Mesenchymal stem cell (in vitro differentiated cells and primary cell): ENCODE results near the gene DYNC2H1.

Source experiments
- DNase-seq: peaks from one replicate; pipeline ENCODE4 v3.0.0-alpha.2; 2013
- H2AFZ ChIP-seq: one replicate; pipeline ENCODE4 v1.6.1; 2013; ENCODE audit warnings: low read depth, mild to moderate bottlenecking, control low read depth, inconsistent platforms, low read length, moderate library complexity
- H2AK5ac ChIP-seq: 2 replicates; pipeline ENCODE4 v1.6.1; 2013; ENCODE audit warnings: low read length, moderate library complexity, mild to moderate bottlenecking, inconsistent platforms; ENCODE audit not compliant: severe bottlenecking
- H2BK120ac ChIP-seq: one replicate; pipeline ENCODE4 v1.6.1; 2013; ENCODE audit warnings: low read depth, mild to moderate bottlenecking, inconsistent platforms, low read length, moderate library complexity
- H2BK12ac ChIP-seq, 2 experiments: one replicate each; pipeline ENCODE4 v1.6.1; 2013; ENCODE audit warnings: inconsistent platforms in 2 of 2, low read length in 2 of 2, mild to moderate bottlenecking in 2 of 2, moderate library complexity in 2 of 2, control low read depth in 1 of 2
- H2BK15ac ChIP-seq: one replicate; pipeline ENCODE4 v1.6.1; 2013; ENCODE audit warnings: mild to moderate bottlenecking, low read depth, inconsistent platforms; ENCODE audit not compliant: poor library complexity, severe bottlenecking
- H2BK5ac ChIP-seq: 2 replicates; pipeline ENCODE4 v1.6.1; 2013; ENCODE audit warnings: low read depth, mild to moderate bottlenecking, low read length, control low read depth, inconsistent platforms; ENCODE audit not compliant: poor library complexity, severe bottlenecking
- H3K14ac ChIP-seq, 2 experiments: one replicate each; pipeline ENCODE4 v1.6.1; 2013; ENCODE audit warnings: inconsistent platforms in 2 of 2, low read length in 2 of 2, control low read depth in 1 of 2, mild to moderate bottlenecking in 1 of 2, moderate library complexity in 1 of 2
- H3K18ac ChIP-seq, 2 experiments: one replicate each; pipeline ENCODE4 v1.6.1; 2013; ENCODE audit warnings: inconsistent platforms in 2 of 2, low read length in 2 of 2, control low read depth in 1 of 2, low read depth in 1 of 2, mild to moderate bottlenecking in 1 of 2
- H3K23ac ChIP-seq, 2 experiments: one replicate each; pipeline ENCODE4 v1.6.1; 2013; ENCODE audit warnings: inconsistent platforms in 2 of 2, low read length in 2 of 2, mild to moderate bottlenecking in 2 of 2, moderate library complexity in 2 of 2, control low read depth in 1 of 2
- H3K27ac ChIP-seq: 2 replicates; pipeline ENCODE4 v1.5.1; 2013; ENCODE audit warnings: mild to moderate bottlenecking, moderate library complexity, low read length, control low read depth, inconsistent platforms; ENCODE audit not compliant: poor library complexity, severe bottlenecking
- H3K27me3 ChIP-seq, 2 experiments: 2 replicates each; pipeline versions ENCODE4 v1.6.1 to v1.7.0; 2013; ENCODE audit warnings: low read length in 2 of 2, mild to moderate bottlenecking in 2 of 2, moderate library complexity in 2 of 2, control low read depth in 1 of 2, inconsistent platforms in 1 of 2; ENCODE audit not compliant: control insufficient read depth in 1 of 2, insufficient read depth in 1 of 2
- H3K36me3 ChIP-seq, 2 experiments: 2 replicates each; pipeline versions ENCODE4 v1.6.1 to v1.7.0; 2013; ENCODE audit warnings: low read length in 2 of 2, control low read depth in 1 of 2, inconsistent platforms in 1 of 2, low read depth in 1 of 2, mild to moderate bottlenecking in 1 of 2; ENCODE audit not compliant: insufficient read depth in 2 of 2, control insufficient read depth in 1 of 2
- H3K4ac ChIP-seq, 2 experiments: one replicate each; pipeline ENCODE4 v1.6.1; 2013; ENCODE audit warnings: inconsistent platforms in 2 of 2, low read length in 2 of 2, mild to moderate bottlenecking in 2 of 2, moderate library complexity in 2 of 2, control low read depth in 1 of 2, low read depth in 1 of 2
- H3K4me1 ChIP-seq: 2 replicates; pipeline ENCODE4 v1.6.1; 2013; ENCODE audit warnings: low read depth, low read length, control low read depth; ENCODE audit not compliant: control insufficient read depth, insufficient read depth
- H3K4me2 ChIP-seq: 2 replicates; pipeline ENCODE4 v1.6.1; 2013; ENCODE audit warnings: low read length, mild to moderate bottlenecking, inconsistent platforms; ENCODE audit not compliant: poor library complexity, severe bottlenecking
- H3K4me3 ChIP-seq, 2 experiments: 2 replicates each; pipeline versions ENCODE4 v1.5.1 to v1.7.0; 2013; ENCODE audit warnings: low read length in 2 of 2, mild to moderate bottlenecking in 2 of 2, control low read depth in 1 of 2, low read depth in 1 of 2; ENCODE audit not compliant: insufficient read depth in 1 of 2
- H3K79me1 ChIP-seq: replicated peaks from 2 replicates; pipeline ENCODE4 v1.6.1; 2013; ENCODE audit warnings: mild to moderate bottlenecking, control low read depth, low read length, inconsistent platforms; ENCODE audit not compliant: poor library complexity, severe bottlenecking
- H3K9ac ChIP-seq: 2 replicates; pipeline ENCODE4 v1.7.0; 2013; ENCODE audit warnings: mild to moderate bottlenecking, low read length, moderate library complexity
- H3K9me3 ChIP-seq: 2 replicates; pipeline ENCODE4 v1.7.0; 2013; ENCODE audit warnings: mild to moderate bottlenecking, low read length; ENCODE audit not compliant: control insufficient read depth
- H4K8ac ChIP-seq: one replicate; pipeline ENCODE4 v1.6.1; 2013; ENCODE audit warnings: inconsistent platforms, mild to moderate bottlenecking, low read length, moderate library complexity
- H4K91ac ChIP-seq: one replicate; pipeline ENCODE4 v1.6.1; 2013; ENCODE audit warnings: mild to moderate bottlenecking, low read length, inconsistent platforms
- WGBS: methylation state at CpG from one replicate; pipeline ENCODE4 v1.1.7; 2013; ENCODE audit warnings: mixed read lengths; 5-methylcytosine and 5-hydroxymethylcytosine counted together

Gene DYNC2H1

GRCh38 chr11:103078710-103079109 is 30.5 kb upstream of the DYNC2H1 start:
- Histone ChIP-seq H3K36me3 (peaks cover 18 to 90% of the 10 kb centered on the region in 2 experiments), H4K8ac (no peak overlapping the region), H2AK5ac (no peak overlapping the region), H3K18ac (no peak overlapping the region), H2BK120ac (peak overlapping the region; percentile 5), H3K4ac (no peak overlapping the region), H2BK12ac (no peak overlapping the region), H3K23ac (no peak overlapping the region), H3K14ac (no peak overlapping the region), H2BK15ac (no peak overlapping the region), H4K91ac (peak overlapping the region; percentile 39), H3K4me3 (no peak overlapping the region), H3K9me3 (no peaks in the 10 kb centered on the region), H3K79me1 (peaks cover 20% of the 10 kb centered on the region), H2BK5ac (no peak overlapping the region), H3K4me2 (no peak overlapping the region), H3K4me1 (peaks cover 2% of the 10 kb centered on the region), H3K27ac (no peak overlapping the region), H3K9ac (no peak overlapping the region), H2AFZ (no peak overlapping the region), H3K27me3 (no peaks in the 10 kb centered on the region)
- no peak for DNase-seq
- 99% methylated on average over 5 of the region's 5 CpGs for WGBS

- Histone ChIP-seq H3K4ac (no peak overlapping the region), H2BK15ac (no peak overlapping the region), H3K79me1 (peaks cover 21% of the 10 kb centered on the region), H3K4me2 (no peak overlapping the region), H2BK5ac (no peak overlapping the region), H2AK5ac (no peak overlapping the region), H3K27me3 (no peaks in the 10 kb centered on the region), H4K8ac (no peak overlapping the region), H3K18ac (no peak overlapping the region), H3K14ac (no peak overlapping the region), H2AFZ (no peak overlapping the region), H3K36me3 (peaks cover 19 to 87% of the 10 kb centered on the region in 2 experiments), H3K27ac (no peak overlapping the region), H3K9me3 (no peaks in the 10 kb centered on the region), H2BK120ac (no peak overlapping the region), H4K91ac (no peak overlapping the region), H3K4me3 (no peak overlapping the region), H3K23ac (no peak overlapping the region), H3K4me1 (peaks cover 2% of the 10 kb centered on the region), H2BK12ac (no peak overlapping the region), H3K9ac (peak overlapping the region; percentile 6)
- peak; percentile 30 for DNase-seq
- WGBS: no CpG with 5 or more reads among the region's 1 CpG
Observed at GRCh38 chr11:103079833-103080232, 29.4 kb upstream of the DYNC2H1 start.

GRCh38 chr11:103085758-103086365 is 23.4 kb upstream of the DYNC2H1 start:
- no peak overlapping the region for H2BK15ac ChIP-seq
- no peak overlapping the region for H3K18ac ChIP-seq
- DNase-seq: no peak
- H3K4me1 ChIP-seq: peaks cover 2% of the 10 kb centered on the region
- no peak overlapping the region for H3K4ac ChIP-seq
- H3K79me1 ChIP-seq: peaks cover 4% of the 10 kb centered on the region
- no peak overlapping the region for H4K8ac ChIP-seq
- no peaks in the 10 kb centered on the region for H3K27me3 ChIP-seq
- H3K9me3 ChIP-seq: no peaks in the 10 kb centered on the region
- no peak overlapping the region for H3K4me2 ChIP-seq
- H3K23ac ChIP-seq: no peak overlapping the region
- peaks cover 9 to 41% of the 10 kb centered on the region in 2 experiments for H3K36me3 ChIP-seq
- no peak overlapping the region for H2AK5ac ChIP-seq
- H2BK5ac ChIP-seq: no peak overlapping the region
- H3K14ac ChIP-seq: no peak overlapping the region
- no peak overlapping the region for H2BK12ac ChIP-seq
- no peak overlapping the region for H2BK120ac ChIP-seq
- WGBS: no CpG with 5 or more reads among the region's 1 CpG
- H2AFZ ChIP-seq: no peak overlapping the region
- no peak overlapping the region for H3K27ac ChIP-seq
- no peak overlapping the region for H4K91ac ChIP-seq
- H3K9ac ChIP-seq: peak overlapping the region; percentile 42
- H3K4me3 ChIP-seq: no peak overlapping the region

GRCh38 chr11:103086461-103086860 is 22.8 kb upstream of the DYNC2H1 start:
- H3K79me1 ChIP-seq: peaks cover 4% of the 10 kb centered on the region
- H3K9ac ChIP-seq: peak overlapping the region; percentile 42
- H3K14ac ChIP-seq: no peak overlapping the region
- H2AFZ ChIP-seq: no peak overlapping the region
- H3K9me3 ChIP-seq: no peaks in the 10 kb centered on the region
- no peak overlapping the region for H3K23ac ChIP-seq
- no peak overlapping the region for H3K27ac ChIP-seq
- no peak overlapping the region for H3K4me2 ChIP-seq
- peaks cover 2% of the 10 kb centered on the region for H3K4me1 ChIP-seq
- no peaks in the 10 kb centered on the region for H3K27me3 ChIP-seq
- no peak overlapping the region for H4K8ac ChIP-seq
- no peak overlapping the region for H2BK12ac ChIP-seq
- no peak overlapping the region for H2BK15ac ChIP-seq
- no peak overlapping the region for H3K4ac ChIP-seq
- H3K4me3 ChIP-seq: no peak overlapping the region
- peaks cover 9 to 35% of the 10 kb centered on the region in 2 experiments for H3K36me3 ChIP-seq
- no peak for DNase-seq
- H2AK5ac ChIP-seq: no peak overlapping the region
- no peak overlapping the region for H3K18ac ChIP-seq
- no peak overlapping the region for H4K91ac ChIP-seq
- no peak overlapping the region for H2BK120ac ChIP-seq
- no peak overlapping the region for H2BK5ac ChIP-seq
